ENCODE results near the gene SLC38A4. TPM values are rescaled to one million over a fixed set of nuclear protein-coding genes. Genes with fewer than 3 reads are reported as not detected.

Gene SLC38A4
- total RNA-seq, 1 experiment from 2014 or later, result 20.1 TPM

DNA sequence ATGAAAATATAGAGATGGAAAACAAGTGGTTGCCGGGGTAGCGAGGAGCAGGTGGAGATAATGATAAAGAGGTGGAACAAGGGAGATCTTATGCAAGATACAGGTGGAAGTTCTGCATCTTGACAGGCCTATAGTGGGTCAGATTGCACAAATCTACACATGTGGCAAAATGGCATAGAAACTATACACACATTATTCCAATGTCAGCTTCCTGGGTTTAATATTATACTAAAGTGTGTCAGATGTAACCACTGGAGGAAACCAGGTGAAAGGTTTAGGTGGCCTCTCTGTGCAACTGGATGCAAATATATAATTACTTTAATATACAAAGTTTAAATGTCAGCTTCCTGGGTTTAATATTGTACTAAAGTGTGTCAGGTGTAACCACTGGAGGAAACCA is 1.1 kb downstream of the SLC38A4 start:
- no peaks in the 10 kb centered on the region for H3K9me3 Mint-ChIP-seq (ENCODE audit: unreplicated experiment)
- no peak overlapping the region for H3K4me3 ChIP-seq (ENCODE audit: low read depth, low read length)
- H3K36me3 ChIP-seq (ENCODE audit: control insufficient read depth, insufficient read depth, low read length), result no peaks in the 10 kb centered on the region; the same call in 1 of the 2 replicates
- POLR2A ChIA-PET, result no interaction called here
- no peaks in the 10 kb centered on the region for H3K36me3 Mint-ChIP-seq (ENCODE audit: insufficient read depth, unreplicated experiment)
- H3K4me1 Mint-ChIP-seq (ENCODE audit: low read depth, unreplicated experiment), result peaks cover 21% of the 10 kb centered on the region
- CTCF ChIA-PET, result interaction anchor here (0.8 kb wide), 1 partner anchor 149 kb away, joined by 3 read pairs; no protein-coding TSS in a partner anchor
- H3K27me3 Mint-ChIP-seq (ENCODE audit: insufficient read depth, unreplicated experiment), result no peaks in the 10 kb centered on the region
- BruUV-seq (replicated peaks), result no TSS peak
- no peaks in the 10 kb centered on the region for H3K27me3 ChIP-seq (replicated peaks; ENCODE audit: control insufficient read depth, insufficient read depth, low read length)
- no peak overlapping the region for H3K4me3 Mint-ChIP-seq (ENCODE audit: unreplicated experiment)
- DNase-seq, result no peak
- intact Hi-C loops (cut with micrococcal nuclease; ENCODE audit: unreplicated experiment), result loop anchor here (5.0 kb wide), 1 partner anchor 147 kb away; no protein-coding TSS in a partner anchor
- no peaks in the 10 kb centered on the region for H3K9me3 ChIP-seq
- TF ChIP-seq, protein P1, sequence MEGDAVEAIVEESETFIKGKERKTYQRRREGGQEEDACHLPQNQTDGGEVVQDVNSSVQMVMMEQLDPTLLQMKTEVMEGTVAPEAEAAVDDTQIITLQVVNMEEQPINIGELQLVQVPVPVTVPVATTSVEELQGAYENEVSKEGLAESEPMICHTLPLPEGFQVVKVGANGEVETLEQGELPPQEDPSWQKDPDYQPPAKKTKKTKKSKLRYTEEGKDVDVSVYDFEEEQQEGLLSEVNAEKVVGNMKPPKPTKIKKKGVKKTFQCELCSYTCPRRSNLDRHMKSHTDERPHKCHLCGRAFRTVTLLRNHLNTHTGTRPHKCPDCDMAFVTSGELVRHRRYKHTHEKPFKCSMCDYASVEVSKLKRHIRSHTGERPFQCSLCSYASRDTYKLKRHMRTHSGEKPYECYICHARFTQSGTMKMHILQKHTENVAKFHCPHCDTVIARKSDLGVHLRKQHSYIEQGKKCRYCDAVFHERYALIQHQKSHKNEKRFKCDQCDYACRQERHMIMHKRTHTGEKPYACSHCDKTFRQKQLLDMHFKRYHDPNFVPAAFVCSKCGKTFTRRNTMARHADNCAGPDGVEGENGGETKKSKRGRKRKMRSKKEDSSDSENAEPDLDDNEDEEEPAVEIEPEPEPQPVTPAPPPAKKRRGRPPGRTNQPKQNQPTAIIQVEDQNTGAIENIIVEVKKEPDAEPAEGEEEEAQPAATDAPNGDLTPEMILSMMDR (IDR thresholded peaks at IDR 0.05; ENCODE audit: insufficient read depth in 1 of 2, low read depth in 1 of 2, low read length in 1 of 2, severe bottlenecking in 1 of 2, unreplicated experiment in 1 of 2), result no peak
- H3K27ac Mint-ChIP-seq (ENCODE audit: unreplicated experiment), result no peak overlapping the region
- H3K4me1 ChIP-seq, result no peaks in the 10 kb centered on the region; the same call in 1 of the 2 replicates

DNA sequence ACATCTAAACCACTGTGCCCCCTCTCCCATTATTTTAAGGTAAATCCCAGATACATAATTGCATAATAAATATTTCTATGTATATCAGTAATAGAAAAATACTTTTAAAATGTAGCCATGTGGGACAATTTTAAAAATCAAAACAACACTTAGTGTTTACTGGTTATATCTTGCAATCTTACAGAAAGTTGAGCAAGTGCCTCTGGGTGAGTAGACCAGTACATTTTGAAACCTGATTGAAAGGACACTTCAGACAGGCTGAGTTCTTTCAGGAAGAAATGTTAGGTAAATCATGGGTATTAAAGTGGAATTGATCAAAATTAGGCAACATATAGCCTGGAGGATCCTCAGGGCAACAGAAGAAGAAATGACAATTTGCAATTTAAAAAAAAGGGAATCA is 7.2 kb downstream of the SLC38A4 start:
- TF ChIP-seq, protein P1 (IDR thresholded peaks at IDR 0.05; ENCODE audit: insufficient read depth in 1 of 2, low read depth in 1 of 2, low read length in 1 of 2, severe bottlenecking in 1 of 2, unreplicated experiment in 1 of 2), result no peak
- no peak overlapping the region for H3K27ac Mint-ChIP-seq (ENCODE audit: unreplicated experiment)
- no TSS peak for BruUV-seq (replicated peaks)
- Histone ChIP-seq H3K27me3 (replicated peaks; ENCODE audit: control insufficient read depth, insufficient read depth, low read length) (no peaks in the 10 kb centered on the region), H3K4me1 (no peaks in the 10 kb centered on the region; the same call in 1 of the 2 replicates), H3K36me3 (ENCODE audit: control insufficient read depth, insufficient read depth, low read length) (no peaks in the 10 kb centered on the region), H3K9me3 (no peaks in the 10 kb centered on the region), H3K4me3 (ENCODE audit: low read depth, low read length) (no peak overlapping the region)
- intact Hi-C loops (cut with micrococcal nuclease; ENCODE audit: unreplicated experiment), result no loop called here
- H3K36me3 Mint-ChIP-seq (ENCODE audit: insufficient read depth, unreplicated experiment), result no peaks in the 10 kb centered on the region
- no peak overlapping the region for H3K4me3 Mint-ChIP-seq (ENCODE audit: unreplicated experiment)
- no peaks in the 10 kb centered on the region for H3K27me3 Mint-ChIP-seq (ENCODE audit: insufficient read depth, unreplicated experiment)
- ChIA-PET POLR2A (no interaction called here), CTCF (no interaction called here)
- DNase-seq, result no peak
- H3K4me1 Mint-ChIP-seq (ENCODE audit: low read depth, unreplicated experiment), result peaks cover 12% of the 10 kb centered on the region
- no peaks in the 10 kb centered on the region for H3K9me3 Mint-ChIP-seq (ENCODE audit: unreplicated experiment)

DNA sequence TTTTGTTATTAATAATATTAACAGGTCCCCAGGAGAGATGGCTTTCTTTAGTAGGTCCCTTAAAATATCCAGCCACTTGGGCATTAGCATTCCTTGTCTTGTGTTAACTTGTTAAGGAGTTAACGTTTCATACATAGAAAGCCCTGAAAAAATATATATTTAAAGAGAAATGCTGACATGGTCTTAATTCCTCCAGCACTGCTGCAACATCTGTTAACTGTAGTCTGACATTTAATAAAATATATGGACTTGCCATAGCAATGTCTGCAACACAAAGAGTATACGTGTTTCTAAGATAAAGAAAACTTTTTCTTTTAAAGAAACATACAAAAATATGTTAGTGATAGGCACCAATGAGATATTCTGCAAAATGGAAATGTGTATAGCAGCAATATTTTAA is 10.0 kb downstream of the SLC38A4 start:
- BruUV-seq (replicated peaks), result no TSS peak
- Histone ChIP-seq H3K36me3 (ENCODE audit: control insufficient read depth, insufficient read depth, low read length) (no peaks in the 10 kb centered on the region), H3K27me3 (replicated peaks; ENCODE audit: control insufficient read depth, insufficient read depth, low read length) (no peaks in the 10 kb centered on the region), H3K9me3 (no peaks in the 10 kb centered on the region), H3K4me1 (peaks cover 3% of the 10 kb centered on the region; the same call in 1 of the 2 replicates), H3K4me3 (ENCODE audit: low read depth, low read length) (no peak overlapping the region)
- H3K36me3 Mint-ChIP-seq (ENCODE audit: insufficient read depth, unreplicated experiment), result no peaks in the 10 kb centered on the region
- no peaks in the 10 kb centered on the region for H3K9me3 Mint-ChIP-seq (ENCODE audit: unreplicated experiment)
- intact Hi-C loops (cut with micrococcal nuclease; ENCODE audit: unreplicated experiment), result no loop called here
- H3K27ac Mint-ChIP-seq (ENCODE audit: unreplicated experiment), result no peak overlapping the region
- DNase-seq, result no peak
- no peak overlapping the region for H3K4me3 Mint-ChIP-seq (ENCODE audit: unreplicated experiment)
- H3K4me1 Mint-ChIP-seq (ENCODE audit: low read depth, unreplicated experiment), result no peaks in the 10 kb centered on the region
- ChIA-PET POLR2A (no interaction called here), CTCF (no interaction called here)
- TF ChIP-seq, protein P1 (IDR thresholded peaks at IDR 0.05; ENCODE audit: insufficient read depth in 1 of 2, low read depth in 1 of 2, low read length in 1 of 2, severe bottlenecking in 1 of 2, unreplicated experiment in 1 of 2), result no peak
- H3K27me3 Mint-ChIP-seq (ENCODE audit: insufficient read depth, unreplicated experiment), result no peaks in the 10 kb centered on the region

All from Caco-2 (cell line).